IPS-NIHi7 (cell line): ENCODE measurements around the gene CHODL.

Experiments
- DNase-seq: peaks from one replicate; pipeline ENCODE4 v3.0.0; 2012; ENCODE audit warnings: mixed read lengths; ENCODE audit errors: extremely low spot score

The CHODL gene

GRCh38 chr21:18244671-18245463 lies at the start of gene CHODL:
CHODL (plus strand) TSS chr21:18244833; CDS start chr21:18245224, 391 bp downstream.
- DNase-seq = peak; percentile 19

GRCh38 chr21:18204931-18205330 lies 39.7 kb upstream of the CHODL start:
- no peak for DNase-seq

- no peak for DNase-seq
These were observed 26.3 kb upstream of the CHODL start for GRCh38 chr21:18218331-18218730.

- DNase-seq = no peak
These were observed 24.1 kb upstream of the CHODL start for GRCh38 chr21:18220498-18220897.

GRCh38 chr21:18222346-18222745 lies 22.3 kb upstream of the CHODL start:
- no peak for DNase-seq

GRCh38 chr21:18228060-18228739 lies 16.4 kb upstream of the CHODL start:
- no peak for DNase-seq

GRCh38 chr21:18235545-18235944 lies 9.1 kb upstream of the CHODL start:
- no peak for DNase-seq

GRCh38 chr21:18245464-18245967 lies 883 bp downstream of the CHODL start:
- DNase-seq = peak; percentile 10

- DNase-seq = no peak
These were observed 3.5 kb downstream of the CHODL start for GRCh38 chr21:18248171-18248570.

GRCh38 chr21:18249672-18250071 lies 5.0 kb downstream of the CHODL start:
- peak; percentile 26 for DNase-seq

- DNase-seq = no peak
These were observed 6.4 kb downstream of the CHODL start for GRCh38 chr21:18251065-18251464.

- DNase-seq = no peak
These were observed 7.6 kb downstream of the CHODL start for GRCh38 chr21:18252256-18252655.

- DNase-seq = no peak
These were observed 8.0 kb downstream of the CHODL start for GRCh38 chr21:18252680-18253079.

GRCh38 chr21:18253221-18253620 lies 8.6 kb downstream of the CHODL start:
- DNase-seq = no peak

GRCh38 chr21:18253799-18254198 lies 9.2 kb downstream of the CHODL start:
- DNase-seq = no peak

GRCh38 chr21:18265944-18266343 lies 21.3 kb downstream of the CHODL start:
- no peak for DNase-seq

- DNase-seq = no peak
These were observed 22.9 kb downstream of the CHODL start for GRCh38 chr21:18267496-18267895.

GRCh38 chr21:18268906-18269305 lies 24.3 kb downstream of the CHODL start:
- no peak for DNase-seq

- no peak for DNase-seq
These were observed 25.2 kb downstream of the CHODL start for GRCh38 chr21:18269856-18270255.

GRCh38 chr21:18273400-18273799 lies 28.8 kb downstream of the CHODL start:
- no peak for DNase-seq

- no peak for DNase-seq
These were observed 29.7 kb downstream of the CHODL start for GRCh38 chr21:18274370-18274769.

GRCh38 chr21:18275781-18276180 lies 31.1 kb downstream of the CHODL start:
- DNase-seq = no peak

GRCh38 chr21:18285379-18285778 lies 40.7 kb downstream of the CHODL start:
- DNase-seq = no peak
